ENCODE data around the gene SIGLEC11. TPM values are rescaled to one million over a fixed set of nuclear protein-coding genes. Genes with fewer than 3 reads are reported as not detected.
"Not testable (repeated sequence)": the region's sequence is repeated elsewhere in the genome, so short reads cannot be mapped to it uniquely, and the experiment has no call there.

SIGLEC11 gene
- total RNA-seq, 2 donors from 2014 or later: not detected

DNA sequence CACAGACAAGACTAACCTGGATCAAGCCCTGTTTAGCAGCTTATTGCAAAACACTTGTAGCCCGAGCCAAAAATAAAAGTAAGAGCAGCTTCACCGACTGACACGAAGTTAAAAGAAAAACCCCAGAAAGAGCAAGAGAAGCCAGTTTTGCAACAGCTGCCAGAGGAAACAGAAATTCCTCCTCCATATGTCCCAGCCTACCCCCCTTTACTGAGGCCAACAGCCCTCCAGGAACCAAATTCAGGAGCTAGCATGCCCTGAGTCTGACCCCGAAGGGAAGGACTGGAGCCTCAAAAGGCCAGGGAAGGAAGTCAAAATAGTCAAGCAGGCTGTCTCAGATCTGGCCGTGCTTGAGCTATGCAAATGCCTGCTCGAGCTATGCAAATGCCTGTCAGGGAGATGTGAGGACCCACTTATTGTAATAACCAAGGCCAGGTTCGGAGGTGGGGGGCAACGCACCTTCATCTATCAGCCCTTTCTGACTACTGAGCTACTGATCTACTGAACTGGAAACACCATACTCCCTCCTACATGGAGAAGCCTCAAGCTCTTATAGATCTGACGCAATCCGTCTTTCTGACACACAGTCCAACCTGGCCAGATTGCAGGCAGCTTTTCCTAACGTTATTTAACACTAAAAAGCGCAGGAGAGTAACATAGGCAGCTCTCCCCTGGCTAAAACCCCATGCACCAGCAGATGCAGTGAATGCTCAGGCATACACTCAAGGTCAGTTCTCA lies 6.7 kb downstream of the SIGLEC11 start:
- H3K27ac Mint-ChIP-seq: no peak overlapping the region
- H3K9me3 Mint-ChIP-seq: no peaks in the 10 kb centered on the region
- no peak for ATAC-seq (replicated peaks in 1 of 2)

GRCh38 chr19:49953416-49953815 lies 7.6 kb downstream of the SIGLEC11 start:
- Mint-ChIP-seq H3K27me3 (ENCODE audit: low read depth) (peaks cover 26% of the 10 kb centered on the region), H3K9me3 (no peaks in the 10 kb centered on the region), H3K36me3 (ENCODE audit: insufficient read depth in 2 of 2) (no peaks in the 10 kb centered on the region), H3K4me3 (no peak overlapping the region), H3K27ac (no peak overlapping the region), H3K4me1 (ENCODE audit: low read depth) (no peaks in the 10 kb centered on the region)
- DNase-seq (no peak), ATAC-seq (replicated peaks in 1 of 2) (no peak)

More for the DNA sequence above, 6.7 kb downstream of the SIGLEC11 start:
- no peaks in the 10 kb centered on the region for H3K4me1 Mint-ChIP-seq (ENCODE audit: low read depth)
- H3K36me3 Mint-ChIP-seq (ENCODE audit: insufficient read depth in 2 of 2): no peaks in the 10 kb centered on the region
- DNase-seq: no peak
- H3K4me3 Mint-ChIP-seq: no peak overlapping the region
- peaks cover 26% of the 10 kb centered on the region for H3K27me3 Mint-ChIP-seq (ENCODE audit: low read depth)

- DNase-seq (no peak), ATAC-seq (replicated peaks in 1 of 2) (no peak)
- H3K9me3 Mint-ChIP-seq: no peaks in the 10 kb centered on the region
- no peaks in the 10 kb centered on the region for H3K4me1 Mint-ChIP-seq (ENCODE audit: low read depth)
- peaks cover 26% of the 10 kb centered on the region for H3K27me3 Mint-ChIP-seq (ENCODE audit: low read depth)
- H3K27ac Mint-ChIP-seq: no peak overlapping the region
- no peak overlapping the region for H3K4me3 Mint-ChIP-seq
- no peaks in the 10 kb centered on the region for H3K36me3 Mint-ChIP-seq (ENCODE audit: insufficient read depth in 2 of 2)
Measured at GRCh38 chr19:49952906-49953305, 8.1 kb downstream of the SIGLEC11 start.

- Mint-ChIP-seq H3K4me3 (no peak overlapping the region), H3K27me3 (ENCODE audit: low read depth) (peaks cover 26% of the 10 kb centered on the region), H3K36me3 (ENCODE audit: insufficient read depth in 2 of 2) (no peaks in the 10 kb centered on the region), H3K4me1 (ENCODE audit: low read depth) (no peaks in the 10 kb centered on the region), H3K27ac (no peak overlapping the region), H3K9me3 (no peaks in the 10 kb centered on the region)
- no peak for DNase-seq
- no peak for ATAC-seq (replicated peaks in 1 of 2)
Measured at GRCh38 chr19:49952479-49952836, 8.5 kb downstream of the SIGLEC11 start.

DNA sequence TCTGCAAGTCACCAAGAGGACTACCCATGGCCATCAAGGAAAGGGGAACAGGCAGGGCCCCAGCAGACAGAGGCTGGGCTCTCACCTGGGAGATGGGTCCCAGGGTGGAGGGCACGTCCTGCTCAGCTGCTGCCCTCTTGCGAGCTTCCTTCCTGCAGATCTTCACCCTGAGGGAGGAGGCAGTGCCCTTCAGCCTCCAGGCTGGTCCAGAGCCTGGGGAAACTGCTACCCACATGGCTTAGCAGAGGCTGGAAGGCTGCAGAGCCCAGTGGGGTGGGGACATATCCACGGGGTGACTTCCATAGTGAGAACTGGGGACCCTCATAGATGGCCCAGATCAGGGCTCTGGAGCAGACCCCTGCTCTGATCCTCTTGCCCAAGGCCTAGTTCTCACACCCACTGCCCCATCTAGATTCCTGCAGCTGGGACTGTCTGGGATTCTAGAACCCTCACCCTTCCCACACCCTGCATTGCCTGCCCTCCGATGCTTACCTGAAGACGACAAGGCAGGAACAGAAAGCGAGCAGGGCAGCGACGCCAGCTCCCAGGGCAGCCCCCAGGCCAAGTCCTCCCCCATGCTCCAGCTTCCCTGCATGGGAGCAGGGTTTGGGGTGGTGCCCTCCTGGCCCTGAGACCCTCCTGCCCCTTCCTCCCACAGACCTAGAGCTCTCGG lies 9.0 kb downstream of the SIGLEC11 start:
- H3K27ac Mint-ChIP-seq: no peak overlapping the region
- ATAC-seq (replicated peaks in 1 of 2) (no peak), DNase-seq (no peak)
- H3K4me1 Mint-ChIP-seq (ENCODE audit: low read depth): no peaks in the 10 kb centered on the region
- H3K27me3 Mint-ChIP-seq (ENCODE audit: low read depth): peaks cover 26% of the 10 kb centered on the region
- no peaks in the 10 kb centered on the region for H3K9me3 Mint-ChIP-seq
- H3K36me3 Mint-ChIP-seq (ENCODE audit: insufficient read depth in 2 of 2): no peaks in the 10 kb centered on the region
- H3K4me3 Mint-ChIP-seq: no peak overlapping the region

DNA sequence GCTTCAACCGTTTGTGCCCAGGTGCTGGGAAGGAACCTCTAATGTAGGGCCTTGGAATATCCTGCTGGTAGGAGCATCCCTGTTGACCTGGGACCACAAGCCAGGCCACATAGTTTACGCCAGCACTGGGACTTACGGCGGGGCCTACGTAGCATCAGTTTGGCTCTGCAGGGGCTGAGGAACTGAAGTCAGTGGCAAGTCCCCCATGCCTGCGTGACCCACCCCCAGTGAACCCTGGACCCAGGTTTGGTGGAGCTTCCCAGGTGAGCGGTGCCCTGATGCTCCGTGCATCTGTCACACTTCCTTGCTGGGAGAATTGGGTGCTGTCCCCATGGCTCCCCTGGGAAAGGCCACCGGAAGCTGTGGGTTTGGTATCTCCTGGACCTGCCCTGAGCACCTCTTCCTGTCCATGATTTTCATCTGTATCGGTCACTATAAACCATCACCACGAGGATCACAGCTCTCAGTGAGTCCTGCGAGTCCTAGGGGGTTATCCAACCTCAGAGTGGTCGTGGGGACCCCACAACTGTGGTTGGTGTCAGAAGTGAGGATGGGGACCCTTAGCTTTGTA lies 9.9 kb downstream of the SIGLEC11 start:
- no peak overlapping the region for H3K27ac Mint-ChIP-seq
- no peak overlapping the region for H3K4me3 Mint-ChIP-seq

DNA sequence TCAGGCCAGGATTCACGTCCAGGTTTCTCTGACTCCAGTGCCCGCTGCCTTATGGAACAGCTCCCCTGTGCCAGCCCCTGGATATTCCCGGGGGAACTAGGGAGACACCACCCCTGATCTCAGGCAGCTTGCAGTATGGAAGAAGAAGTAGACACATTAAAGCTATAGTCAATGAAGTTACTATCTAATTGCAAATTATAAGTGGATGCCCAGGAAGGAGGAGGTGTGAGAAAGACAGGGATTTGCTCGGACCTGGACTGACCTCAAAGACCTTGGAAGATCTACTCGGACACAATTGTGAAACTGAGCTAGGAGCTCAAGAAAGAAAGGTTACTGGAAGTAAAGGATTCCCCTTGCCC lies 10.4 kb downstream of the SIGLEC11 start:
- ATAC-seq (replicated peaks in 1 of 2) (no peak), DNase-seq (no peak)
- Mint-ChIP-seq H3K27ac (no peak overlapping the region), H3K36me3 (ENCODE audit: insufficient read depth in 2 of 2) (no peaks in the 10 kb centered on the region), H3K4me1 (ENCODE audit: low read depth) (no peaks in the 10 kb centered on the region), H3K9me3 (no peaks in the 10 kb centered on the region), H3K27me3 (ENCODE audit: low read depth) (peaks cover 26% of the 10 kb centered on the region), H3K4me3 (no peak overlapping the region)

More for the DNA sequence above, 9.9 kb downstream of the SIGLEC11 start:
- H3K9me3 Mint-ChIP-seq: no peaks in the 10 kb centered on the region
- no peak for ATAC-seq (replicated peaks in 1 of 2)
- H3K36me3 Mint-ChIP-seq (ENCODE audit: insufficient read depth in 2 of 2): no peaks in the 10 kb centered on the region
- peaks cover 26% of the 10 kb centered on the region for H3K27me3 Mint-ChIP-seq (ENCODE audit: low read depth)
- no peak for DNase-seq
- H3K4me1 Mint-ChIP-seq (ENCODE audit: low read depth): no peaks in the 10 kb centered on the region

- H3K9me3 Mint-ChIP-seq: no peaks in the 10 kb centered on the region
- H3K4me1 Mint-ChIP-seq (ENCODE audit: low read depth): peaks cover 3% of the 10 kb centered on the region
- no peaks in the 10 kb centered on the region for H3K36me3 Mint-ChIP-seq (ENCODE audit: insufficient read depth in 2 of 2)
- no peak for ATAC-seq (replicated peaks in 1 of 2)
- peaks cover 20% of the 10 kb centered on the region for H3K27me3 Mint-ChIP-seq (ENCODE audit: low read depth)
- H3K4me3 Mint-ChIP-seq: no peak overlapping the region
- DNase-seq: no peak
- H3K27ac Mint-ChIP-seq: no peak overlapping the region
Measured at GRCh38 chr19:49949742-49950589, 11.0 kb downstream of the SIGLEC11 start.

- Mint-ChIP-seq H3K4me3 (no peak overlapping the region), H3K4me1 (ENCODE audit: low read depth) (peaks cover 23% of the 10 kb centered on the region), H3K9me3 (no peaks in the 10 kb centered on the region), H3K27me3 (ENCODE audit: low read depth) (peaks cover 16% of the 10 kb centered on the region), H3K27ac (no peak overlapping the region), H3K36me3 (ENCODE audit: insufficient read depth in 2 of 2) (no peaks in the 10 kb centered on the region)
- no peak for ATAC-seq (replicated peaks in 1 of 2)
- no peak for DNase-seq
Measured at GRCh38 chr19:49946415-49946814, 14.6 kb downstream of the SIGLEC11 start.

GRCh38 chr19:49944567-49944966 lies 16.4 kb downstream of the SIGLEC11 start:
- not testable (repeated sequence) for DNase-seq; H3K27ac Mint-ChIP-seq; H3K9me3 Mint-ChIP-seq; H3K36me3 Mint-ChIP-seq (ENCODE audit: insufficient read depth in 2 of 2); H3K4me3 Mint-ChIP-seq
- Mint-ChIP-seq H3K27me3 (ENCODE audit: low read depth) (peaks cover 20% of the 10 kb centered on the region), H3K4me1 (ENCODE audit: low read depth) (peaks cover 30% of the 10 kb centered on the region)
- peak; percentile 81 to 88 for ATAC-seq (replicated peaks in 1 of 2)

DNA sequence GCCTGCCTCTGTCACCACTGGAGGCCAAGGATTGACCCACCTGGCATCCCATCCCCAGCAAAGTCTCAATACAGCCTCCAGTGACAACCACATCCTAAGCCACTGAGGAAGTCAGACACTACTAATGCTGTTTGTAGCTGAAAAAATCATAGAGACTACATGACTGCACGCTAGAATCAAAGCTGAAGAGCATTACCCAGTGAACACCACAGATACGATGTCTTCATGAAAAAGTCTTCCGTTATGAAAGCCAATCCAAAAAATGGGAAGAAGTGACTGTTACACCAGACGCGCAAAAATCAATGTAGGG lies 20.5 kb downstream of the SIGLEC11 start:
- no peak for ATAC-seq (replicated peaks in 1 of 2)
- Mint-ChIP-seq H3K27ac (no peak overlapping the region), H3K9me3 (no peaks in the 10 kb centered on the region), H3K4me3 (no peak overlapping the region), H3K27me3 (ENCODE audit: low read depth) (peaks cover 32% of the 10 kb centered on the region), H3K36me3 (ENCODE audit: insufficient read depth in 2 of 2) (no peaks in the 10 kb centered on the region), H3K4me1 (ENCODE audit: low read depth) (peaks cover 30% of the 10 kb centered on the region)
- no peak for DNase-seq

DNA sequence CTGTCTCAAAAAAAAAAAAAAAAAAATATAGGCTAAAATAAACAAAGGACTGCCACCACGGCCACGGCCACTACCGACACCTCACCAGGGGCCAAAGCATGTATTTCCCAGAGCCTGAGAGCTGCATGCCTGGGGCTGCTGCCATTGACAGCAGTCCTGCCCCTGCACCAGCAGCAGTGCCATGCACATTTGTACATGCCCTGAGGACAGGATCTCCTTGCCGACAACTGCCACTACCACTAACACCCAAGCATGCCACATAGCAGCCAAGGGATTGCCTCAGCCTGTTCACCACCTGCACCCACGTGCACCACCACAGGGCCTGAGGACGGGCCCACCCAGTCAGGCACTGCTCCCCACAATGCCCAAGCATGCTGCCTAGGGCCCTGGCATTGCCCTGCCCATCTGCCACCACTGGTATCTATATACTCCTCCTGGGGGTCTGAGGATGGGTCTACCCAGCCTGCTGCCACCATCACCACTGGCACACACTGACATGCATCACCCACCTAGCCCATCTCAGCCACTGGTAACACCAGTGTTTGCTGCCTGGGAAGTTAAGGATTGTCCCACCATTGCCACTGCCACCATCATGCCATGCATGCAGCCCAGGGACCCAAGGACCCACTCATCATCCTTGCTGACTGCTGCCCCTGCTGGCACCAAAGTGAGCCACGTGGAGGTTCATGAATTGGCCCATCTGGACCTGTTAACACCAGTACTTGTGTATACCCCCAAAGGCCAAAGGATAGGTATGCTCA lies 21.1 kb downstream of the SIGLEC11 start:
- Mint-ChIP-seq H3K4me3 (no peak overlapping the region), H3K27ac (no peak overlapping the region), H3K36me3 (ENCODE audit: insufficient read depth in 2 of 2) (no peaks in the 10 kb centered on the region), H3K27me3 (ENCODE audit: low read depth) (peaks cover 32% of the 10 kb centered on the region), H3K4me1 (ENCODE audit: low read depth) (peaks cover 26% of the 10 kb centered on the region), H3K9me3 (no peaks in the 10 kb centered on the region)
- DNase-seq: no peak
- no peak for ATAC-seq (replicated peaks in 1 of 2)

Measured in activated T-cell treated with anti-CD3 and anti-CD28 coated beads, Interleukin-2, amount 50 U/mL, for 72 hours (primary cell).